KMS-11 (cell line): ENCODE results near the gene BIN1.

ENCODE experiments used
- H2AFZ ChIP-seq: fragments of 200-600 bp; sonication (generic); 2 replicates; pipeline ENCODE4 v1.6.1; 2016; ENCODE audit warnings: antibody characterized with exemption, mixed run types, low read depth
- H3K27ac ChIP-seq: fragments of 200-600 bp; sonication (generic); 2 replicates; pipeline ENCODE4 v1.6.1; 2016; ENCODE audit warnings: mild to moderate bottlenecking, mixed run types
- H3K27me3 ChIP-seq: fragments of 200-600 bp; sonication (generic); 2 replicates; pipeline ENCODE4 v1.6.1; 2017; ENCODE audit warnings: mild to moderate bottlenecking, low read depth, mixed run types, moderate library complexity; ENCODE audit not compliant: insufficient read depth
- H3K36me3 ChIP-seq: fragments of 200-600 bp; sonication (generic); 2 replicates; pipeline ENCODE4 v1.6.1; 2017; ENCODE audit warnings: mild to moderate bottlenecking, mixed run types; ENCODE audit not compliant: insufficient read depth
- H3K4me1 ChIP-seq: fragments of 200-600 bp; sonication (generic); 2 replicates; pipeline ENCODE4 v1.6.1; 2016; ENCODE audit warnings: mild to moderate bottlenecking, low read depth, mixed run types; ENCODE audit not compliant: poor library complexity, severe bottlenecking
- H3K4me2 ChIP-seq: fragments of 200-600 bp; sonication (generic); 2 replicates; pipeline ENCODE4 v1.7.0; 2016; ENCODE audit warnings: mild to moderate bottlenecking, mixed run types
- H3K4me3 ChIP-seq: fragments of 200-600 bp; sonication (generic); IDR thresholded peaks from 2 replicates; pipeline ENCODE4 v1.6.1; 2017; ENCODE audit warnings: low read depth, low read length, mixed read lengths; ENCODE audit not compliant: insufficient read depth
- H3K79me2 ChIP-seq: fragments of 200-600 bp; sonication (generic); 2 replicates; pipeline ENCODE4 v1.6.1; 2016; ENCODE audit warnings: low read depth, mixed run types; ENCODE audit not compliant: insufficient read depth
- H3K9ac ChIP-seq: fragments of 200-600 bp; sonication (generic); 2 replicates; pipeline ENCODE4 v1.6.1; 2016; ENCODE audit warnings: mild to moderate bottlenecking, mixed run types
- H4K20me1 ChIP-seq: fragments of 200-600 bp; sonication (generic); 2 replicates; pipeline ENCODE4 v1.6.1; 2016; ENCODE audit warnings: mild to moderate bottlenecking, mixed run types; ENCODE audit not compliant: insufficient read depth
- TF ChIP-seq, protein P1 (sequence below): fragments of 200-600 bp; sonication (generic); conservative IDR thresholded peaks from 2 replicates; pipeline ENCODE4 v1.6.1; 2017; ENCODE audit warnings: low read depth, mild to moderate bottlenecking, antibody characterized with exemption, low read length, moderate library complexity, mixed read lengths

Gene BIN1

DNA sequence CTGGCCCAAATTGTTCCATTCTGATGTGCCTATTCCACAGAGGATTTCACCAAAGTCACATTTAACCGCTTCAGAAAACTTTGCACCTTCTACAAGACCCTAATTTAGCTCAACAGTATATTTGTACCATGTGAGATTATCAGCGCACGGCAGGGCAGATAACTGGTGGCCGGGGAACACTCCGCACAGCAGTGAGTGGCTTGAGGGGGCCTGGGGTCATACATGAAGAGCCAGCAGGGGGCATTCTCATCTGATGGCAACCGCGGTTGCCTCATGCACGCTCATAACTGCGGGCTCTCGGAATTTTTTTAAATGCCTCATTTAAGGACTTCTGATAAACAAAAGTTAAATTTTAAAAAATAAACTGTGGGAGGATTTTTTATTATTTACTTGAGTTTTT, 84.1 kb downstream of the BIN1 start:
- no peak overlapping the region for H3K9ac ChIP-seq
- no peaks in the 10 kb centered on the region for H3K79me2 ChIP-seq
- H3K4me3 ChIP-seq = no peak overlapping the region
- no peaks in the 10 kb centered on the region for H4K20me1 ChIP-seq
- no peak overlapping the region for H2AFZ ChIP-seq
- TF ChIP-seq, protein P1, sequence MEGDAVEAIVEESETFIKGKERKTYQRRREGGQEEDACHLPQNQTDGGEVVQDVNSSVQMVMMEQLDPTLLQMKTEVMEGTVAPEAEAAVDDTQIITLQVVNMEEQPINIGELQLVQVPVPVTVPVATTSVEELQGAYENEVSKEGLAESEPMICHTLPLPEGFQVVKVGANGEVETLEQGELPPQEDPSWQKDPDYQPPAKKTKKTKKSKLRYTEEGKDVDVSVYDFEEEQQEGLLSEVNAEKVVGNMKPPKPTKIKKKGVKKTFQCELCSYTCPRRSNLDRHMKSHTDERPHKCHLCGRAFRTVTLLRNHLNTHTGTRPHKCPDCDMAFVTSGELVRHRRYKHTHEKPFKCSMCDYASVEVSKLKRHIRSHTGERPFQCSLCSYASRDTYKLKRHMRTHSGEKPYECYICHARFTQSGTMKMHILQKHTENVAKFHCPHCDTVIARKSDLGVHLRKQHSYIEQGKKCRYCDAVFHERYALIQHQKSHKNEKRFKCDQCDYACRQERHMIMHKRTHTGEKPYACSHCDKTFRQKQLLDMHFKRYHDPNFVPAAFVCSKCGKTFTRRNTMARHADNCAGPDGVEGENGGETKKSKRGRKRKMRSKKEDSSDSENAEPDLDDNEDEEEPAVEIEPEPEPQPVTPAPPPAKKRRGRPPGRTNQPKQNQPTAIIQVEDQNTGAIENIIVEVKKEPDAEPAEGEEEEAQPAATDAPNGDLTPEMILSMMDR = no peak
- H3K36me3 ChIP-seq = no peaks in the 10 kb centered on the region
- H3K27me3 ChIP-seq = no peaks in the 10 kb centered on the region
- no peak overlapping the region for H3K4me2 ChIP-seq
- H3K27ac ChIP-seq = no peak overlapping the region
- no peaks in the 10 kb centered on the region for H3K4me1 ChIP-seq

DNA sequence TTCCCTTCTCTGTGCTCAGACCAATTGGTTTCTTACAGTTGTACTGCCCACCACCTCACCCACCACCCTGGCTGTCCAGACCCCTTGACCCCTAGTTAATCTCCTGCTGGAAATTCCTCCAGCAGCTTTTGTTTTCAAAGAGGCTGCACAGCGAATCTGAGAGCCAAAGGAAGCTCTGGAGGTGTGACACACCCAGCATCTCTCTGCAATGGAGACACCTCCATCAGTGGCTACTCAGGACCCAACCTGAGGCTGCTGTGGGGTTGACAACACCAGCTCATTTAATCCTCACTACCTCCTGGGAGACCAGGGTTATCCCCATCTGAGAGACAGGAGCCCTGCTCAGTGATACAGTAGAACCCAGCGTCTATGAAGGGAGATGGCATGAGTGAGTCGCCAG, 86.4 kb downstream of the BIN1 start:
- Histone ChIP-seq H2AFZ (no peak overlapping the region), H3K9ac (no peak overlapping the region), H3K27ac (no peak overlapping the region), H3K4me1 (no peaks in the 10 kb centered on the region), H3K36me3 (no peaks in the 10 kb centered on the region), H3K79me2 (no peaks in the 10 kb centered on the region), H3K27me3 (no peaks in the 10 kb centered on the region), H3K4me3 (no peak overlapping the region), H4K20me1 (no peaks in the 10 kb centered on the region), H3K4me2 (no peak overlapping the region)
- TF ChIP-seq, protein P1 = no peak

DNA sequence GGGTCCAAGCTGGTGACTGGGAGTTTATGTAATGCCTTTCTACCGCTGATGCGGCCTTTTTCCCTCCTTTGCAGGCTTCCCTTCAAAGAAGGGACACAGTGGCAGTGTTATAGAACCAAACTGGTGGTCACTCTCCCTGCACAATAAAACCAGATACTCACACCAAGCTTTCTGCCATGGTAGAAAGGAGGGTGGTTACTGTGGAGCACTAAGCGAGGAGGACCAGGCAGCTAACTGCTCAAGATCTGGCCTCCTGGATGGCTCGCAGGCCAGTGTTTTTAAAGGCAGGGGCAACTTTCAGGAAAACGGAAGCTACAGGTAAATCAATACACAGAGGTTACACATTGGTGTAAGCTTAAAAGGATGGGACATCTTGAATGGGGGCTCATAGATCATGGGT, 89.4 kb downstream of the BIN1 start:
- Histone ChIP-seq H3K4me2 (no peak overlapping the region), H3K27me3 (no peaks in the 10 kb centered on the region), H3K79me2 (no peaks in the 10 kb centered on the region), H3K4me1 (no peaks in the 10 kb centered on the region), H2AFZ (no peak overlapping the region), H3K9ac (no peak overlapping the region), H4K20me1 (no peaks in the 10 kb centered on the region), H3K27ac (no peak overlapping the region), H3K36me3 (no peaks in the 10 kb centered on the region), H3K4me3 (no peak overlapping the region)
- TF ChIP-seq, protein P1 = no peak

DNA sequence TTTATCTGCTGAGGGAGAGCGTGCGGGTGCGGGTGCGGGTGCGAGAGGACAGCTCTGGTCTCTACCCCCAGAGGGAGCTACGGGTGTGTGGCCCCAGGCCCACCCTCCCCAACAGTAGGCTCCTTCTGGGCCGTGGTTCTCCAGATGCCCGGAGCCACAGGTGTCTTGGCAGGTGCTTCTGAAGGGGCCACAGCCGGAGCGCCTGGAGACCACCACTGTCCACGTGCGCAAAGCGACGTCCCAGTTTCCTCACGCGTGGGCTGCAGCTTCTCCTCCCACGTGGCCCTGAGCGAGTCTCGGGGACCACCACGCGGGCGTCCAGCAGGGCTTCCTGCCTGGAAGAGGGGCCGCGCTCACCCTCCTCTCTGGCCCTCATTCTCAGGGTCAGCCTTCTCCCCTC, 90.6 kb downstream of the BIN1 start:
- H3K4me3 ChIP-seq = no peak overlapping the region
- no peaks in the 10 kb centered on the region for H3K79me2 ChIP-seq
- no peaks in the 10 kb centered on the region for H4K20me1 ChIP-seq
- H3K27ac ChIP-seq = no peak overlapping the region
- H3K4me2 ChIP-seq = no peak overlapping the region
- TF ChIP-seq, protein P1 = no peak
- H3K36me3 ChIP-seq = no peaks in the 10 kb centered on the region
- no peaks in the 10 kb centered on the region for H3K4me1 ChIP-seq
- no peak overlapping the region for H2AFZ ChIP-seq
- no peaks in the 10 kb centered on the region for H3K27me3 ChIP-seq
- no peak overlapping the region for H3K9ac ChIP-seq
